ENCODE data around the gene IGFALS.

The IGFALS gene

GRCh38 chr16:1781254-1781653 lies 12.3 kb downstream of the IGFALS start:
- no peak for TF ChIP-seq CSDC2 (CRISPR knock-in tag; IDR thresholded peaks at IDR 0.05)
- no peak for TF ChIP-seq ZNF70 (CRISPR knock-in tag; IDR thresholded peaks at IDR 0.05)
- TF ChIP-seq GLIS3 (CRISPR knock-in tag; IDR thresholded peaks at IDR 0.05), result no peak
- TF ChIP-seq OSR1 (CRISPR knock-in tag; IDR thresholded peaks at IDR 0.05), result no peak
- TF ChIP-seq PATZ1 (CRISPR knock-in tag; IDR thresholded peaks at IDR 0.05; ENCODE audit: borderline replicate concordance), result no peak
- TF ChIP-seq TOX (CRISPR knock-in tag; IDR thresholded peaks at IDR 0.05; ENCODE audit: borderline replicate concordance), result no peak
- no peak for TF ChIP-seq PPARA (CRISPR knock-in tag; IDR thresholded peaks at IDR 0.05; ENCODE audit: borderline replicate concordance)
- TF ChIP-seq TCF4 (CRISPR knock-in tag; IDR thresholded peaks at IDR 0.05; ENCODE audit: borderline replicate concordance), result no peak
- no peak for TF ChIP-seq ESRRG (CRISPR knock-in tag; IDR thresholded peaks at IDR 0.05)
- no peak for TF ChIP-seq ZFP30 (CRISPR knock-in tag; IDR thresholded peaks at IDR 0.05)
- no peak for TF ChIP-seq RARB (CRISPR knock-in tag; IDR thresholded peaks at IDR 0.05)
- no peak for TF ChIP-seq ISL1 (CRISPR knock-in tag; IDR thresholded peaks at IDR 0.05)
- TF ChIP-seq ZC3H10 (CRISPR knock-in tag; IDR thresholded peaks at IDR 0.05), result no peak
- TF ChIP-seq ZNF8 (CRISPR knock-in tag; IDR thresholded peaks at IDR 0.05), result no peak
- no peak for TF ChIP-seq ARNTL (CRISPR knock-in tag; IDR thresholded peaks at IDR 0.05; ENCODE audit: borderline replicate concordance, low read depth)
- no peak for ATAC-seq

- no peak for TF ChIP-seq RARB (CRISPR knock-in tag; IDR thresholded peaks at IDR 0.05)
- TF ChIP-seq ISL1 (CRISPR knock-in tag; IDR thresholded peaks at IDR 0.05), result no peak
- no peak for TF ChIP-seq PPARA (CRISPR knock-in tag; IDR thresholded peaks at IDR 0.05; ENCODE audit: borderline replicate concordance)
- no peak for TF ChIP-seq CSRNP3 (CRISPR knock-in tag; IDR thresholded peaks at IDR 0.05)
- no peak for TF ChIP-seq ARNTL (CRISPR knock-in tag; IDR thresholded peaks at IDR 0.05; ENCODE audit: borderline replicate concordance, low read depth)
- no peak for TF ChIP-seq GLIS3 (CRISPR knock-in tag; IDR thresholded peaks at IDR 0.05)
- no peak for TF ChIP-seq TCF4 (CRISPR knock-in tag; IDR thresholded peaks at IDR 0.05; ENCODE audit: borderline replicate concordance)
- no peak for TF ChIP-seq ZFP3 (CRISPR knock-in tag; IDR thresholded peaks at IDR 0.05)
- TF ChIP-seq ZFP30 (CRISPR knock-in tag; IDR thresholded peaks at IDR 0.05), result no peak
- no peak for TF ChIP-seq CREB5 (CRISPR knock-in tag; IDR thresholded peaks at IDR 0.05; ENCODE audit: low read depth)
- no peak for TF ChIP-seq ZNF565 (CRISPR knock-in tag; conservative IDR thresholded peaks at IDR 0.05; ENCODE audit: low read depth)
- no peak for TF ChIP-seq TSHZ2 (CRISPR knock-in tag; IDR thresholded peaks at IDR 0.05)
- no peak for TF ChIP-seq POU6F1 (CRISPR knock-in tag; IDR thresholded peaks at IDR 0.05; ENCODE audit: borderline replicate concordance, low read depth)
- no peak for TF ChIP-seq BACH2 (CRISPR knock-in tag; IDR thresholded peaks at IDR 0.05; ENCODE audit: borderline replicate concordance)
- TF ChIP-seq SNAI2 (CRISPR knock-in tag; IDR thresholded peaks at IDR 0.05), result no peak
- no peak for TF ChIP-seq CSDC2 (CRISPR knock-in tag; IDR thresholded peaks at IDR 0.05)
- no peak for TF ChIP-seq ESRRG (CRISPR knock-in tag; IDR thresholded peaks at IDR 0.05)
- TF ChIP-seq ZC3H10 (CRISPR knock-in tag; IDR thresholded peaks at IDR 0.05), result no peak
- no peak for TF ChIP-seq OSR1 (CRISPR knock-in tag; IDR thresholded peaks at IDR 0.05)
- TF ChIP-seq PATZ1 (CRISPR knock-in tag; IDR thresholded peaks at IDR 0.05; ENCODE audit: borderline replicate concordance), result no peak
- ATAC-seq, result no peak
Observed at GRCh38 chr16:1780677-1781072, 12.8 kb downstream of the IGFALS start.
